HG03558 (cell line): ENCODE data around the gene EXD3.
"Not testable (repeated sequence)": the region's sequence is repeated elsewhere in the genome, so short reads cannot be mapped to it uniquely, and the experiment has no call there.

ENCODE experiments used
- ATAC-seq: cut with Tn5 transposase; IDR thresholded peaks from one replicate; pipeline ENCODE4 v1.9.1; 2021; ENCODE audit warnings: moderate number of reproducible peaks; ENCODE audit not compliant: unreplicated experiment; ENCODE audit errors: extremely low read depth

The EXD3 gene

GRCh38 chr9:137382444-137383080 lies 40.4 kb downstream of the EXD3 start:
- ATAC-seq = no peak

- ATAC-seq = no peak
These were observed 41.2 kb downstream of the EXD3 start for GRCh38 chr9:137381501-137382443.

GRCh38 chr9:137380606-137381005 lies 42.4 kb downstream of the EXD3 start:
- ATAC-seq = no peak

GRCh38 chr9:137380171-137380570 lies 42.8 kb downstream of the EXD3 start:
- ATAC-seq = no peak

GRCh38 chr9:137379761-137380161 lies 43.2 kb downstream of the EXD3 start:
- no peak for ATAC-seq

GRCh38 chr9:137378688-137379410 lies 44.1 kb downstream of the EXD3 start:
- not testable (repeated sequence) for ATAC-seq

- no peak for ATAC-seq
These were observed 46.6 kb downstream of the EXD3 start for GRCh38 chr9:137376386-137376785.

GRCh38 chr9:137375321-137376058 lies 47.5 kb downstream of the EXD3 start:
- no peak for ATAC-seq

- no peak for ATAC-seq
These were observed 48.7 kb downstream of the EXD3 start for GRCh38 chr9:137374131-137374845.

GRCh38 chr9:137373611-137373980 lies 49.4 kb downstream of the EXD3 start:
- no peak for ATAC-seq

- ATAC-seq = no peak
These were observed 50.0 kb downstream of the EXD3 start for GRCh38 chr9:137372693-137373610.

- ATAC-seq = no peak
These were observed 50.9 kb downstream of the EXD3 start for GRCh38 chr9:137371946-137372651.

GRCh38 chr9:137371521-137371941 lies 51.4 kb downstream of the EXD3 start:
- ATAC-seq = no peak

- ATAC-seq = no peak
These were observed 52.0 kb downstream of the EXD3 start for GRCh38 chr9:137370865-137371520.

GRCh38 chr9:137369911-137370764 lies 52.8 kb downstream of the EXD3 start:
- ATAC-seq = no peak

GRCh38 chr9:137369061-137369787 lies 53.7 kb downstream of the EXD3 start:
- no peak for ATAC-seq
